H54 (cell line): ENCODE data around the gene MAP3K14.
"Not testable (repeated sequence)": the region's sequence is repeated elsewhere in the genome, so short reads cannot be mapped to it uniquely, and the experiment has no call there.

ENCODE experiments used
- DNase-seq: peaks from one replicate; pipeline ENCODE4 v3.0.0; 2011; ENCODE audit warnings: low spot score, mixed read lengths; ENCODE audit not compliant: insufficient read length
- FAIRE-seq: peaks from 3 replicates; lab custom pipeline; 2011; peaks lifted over from hg19 to GRCh38; lab: Jason Lieb, UNC
- POLR2A ChIP-seq: IDR thresholded peaks from 2 replicates; pipeline ENCODE4 v1.6.1; 2011; ENCODE audit warnings: low read depth, mild to moderate bottlenecking, low read length

The MAP3K14 gene

GRCh38 chr17:45345246-45345553 is 28.4 kb upstream of the MAP3K14 start:
- no peak for FAIRE-seq
- TF ChIP-seq POLR2A, result no peak
- DNase-seq, result no peak

- not testable (repeated sequence) for FAIRE-seq, DNase-seq
Observed at GRCh38 chr17:45343967-45344664, 27.3 kb upstream of the MAP3K14 start.

GRCh38 chr17:45342871-45343526 is 26.2 kb upstream of the MAP3K14 start:
- TF ChIP-seq POLR2A, result no peak
- FAIRE-seq, result no peak

GRCh38 chr17:45342306-45342705 is 25.5 kb upstream of the MAP3K14 start:
- 0 out of 2 replicates have a peak, but pooled peaks have one; percentile 19 for TF ChIP-seq POLR2A
- DNase-seq (no peak), FAIRE-seq (no peak)

More at GRCh38 chr17:45342871-45343526, 26.2 kb upstream of the MAP3K14 start:
- no peak for DNase-seq

- TF ChIP-seq POLR2A, result peak; percentile 96
- DNase-seq (peak; percentile 95), FAIRE-seq (peak; percentile 80)
Observed at GRCh38 chr17:45341533-45342158, 24.8 kb upstream of the MAP3K14 start.

- no peak for FAIRE-seq
- TF ChIP-seq POLR2A, result no peak
Observed at GRCh38 chr17:45339646-45340605, 23.1 kb upstream of the MAP3K14 start.

GRCh38 chr17:45338996-45339535 is 22.2 kb upstream of the MAP3K14 start:
- no peak for FAIRE-seq
- no peak for TF ChIP-seq POLR2A
- DNase-seq, result no peak

More at GRCh38 chr17:45339646-45340605, 23.1 kb upstream of the MAP3K14 start:
- DNase-seq, result no peak

- DNase-seq (no peak), FAIRE-seq (no peak)
- TF ChIP-seq POLR2A, result no peak
Observed at GRCh38 chr17:45338023-45338781, 21.4 kb upstream of the MAP3K14 start.

- DNase-seq, result no peak
Observed at GRCh38 chr17:45336390-45337182, 19.8 kb upstream of the MAP3K14 start.

GRCh38 chr17:45335721-45336120 is 18.9 kb upstream of the MAP3K14 start:
- DNase-seq (no peak), FAIRE-seq (no peak)
- TF ChIP-seq POLR2A, result no peak

More at GRCh38 chr17:45336390-45337182, 19.8 kb upstream of the MAP3K14 start:
- TF ChIP-seq POLR2A, result no peak
- FAIRE-seq, result no peak

GRCh38 chr17:45334701-45335677 is 18.2 kb upstream of the MAP3K14 start:
- no peak for TF ChIP-seq POLR2A
- FAIRE-seq, result no peak
- DNase-seq, result no peak
